ENCODE measurements around the gene SH3PXD2B. TPM values are rescaled to one million over a fixed set of nuclear protein-coding genes. Genes with fewer than 3 reads are reported as not detected.
"Not testable (repeated sequence)": the region's sequence is repeated elsewhere in the genome, so short reads cannot be mapped to it uniquely, and the experiment has no call there.

Gene SH3PXD2B
- total RNA-seq, 2 experiments from 2014 or later, result 0.10 TPM; not detected in 1

DNA sequence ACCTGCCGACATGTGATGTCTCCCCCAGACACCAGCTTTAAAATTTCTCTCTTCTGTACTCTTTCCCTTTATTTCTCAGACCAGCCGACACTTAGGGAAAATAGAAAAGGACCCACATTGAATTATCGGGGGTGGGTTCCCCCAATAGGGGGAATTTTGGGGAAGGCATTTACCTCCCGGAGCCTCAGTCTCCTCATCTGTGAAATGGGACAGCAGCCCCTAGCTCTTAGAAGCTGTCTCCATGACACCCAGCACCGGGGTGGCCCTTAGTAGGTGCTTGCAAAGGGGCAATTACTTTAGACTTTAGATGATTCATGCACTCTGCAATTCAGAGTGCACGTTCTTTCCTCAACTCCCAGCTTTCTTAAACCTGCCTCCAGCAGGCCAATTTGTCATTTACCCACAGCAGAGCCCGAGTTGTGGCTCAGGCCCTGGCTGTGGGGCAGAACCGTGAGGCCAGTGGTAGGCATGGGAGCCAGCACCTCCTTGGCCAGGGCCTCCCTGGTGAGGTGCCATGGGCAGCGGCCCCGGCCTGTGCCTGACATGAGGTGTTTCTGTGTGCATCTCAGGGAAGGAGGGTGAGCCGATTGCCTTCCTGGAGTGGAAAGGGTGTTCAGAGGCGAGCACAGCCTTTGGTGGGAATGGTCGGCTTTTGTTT lies 51.7 kb downstream of the SH3PXD2B start:
- ChIA-PET POLR2A (no interaction called here), CTCF (ENCODE audit: unreplicated experiment) (interaction anchor here (0.6 kb wide), 1 partner anchor 1893 kb away, joined by 3 read pairs; no protein-coding TSS in a partner anchor)
- Histone ChIP-seq H3K36me3 (ENCODE audit: insufficient read depth, low read length) (no peaks in the 10 kb centered on the region), H3K27ac (ENCODE audit: low read depth, low read length, poor library complexity, severe bottlenecking) (no peak overlapping the region), H3K4me3 (ENCODE audit: low read depth, low read length, poor library complexity, severe bottlenecking) (no peak overlapping the region), H3K4me2 (ENCODE audit: low read length) (no peak overlapping the region), H2AFZ (ENCODE audit: low read length) (no peak overlapping the region), H3K9me3 (ENCODE audit: low read length) (no peaks in the 10 kb centered on the region), H4K20me1 (ENCODE audit: insufficient read depth, low read length) (no peaks in the 10 kb centered on the region), H3K4me1 (ENCODE audit: insufficient read depth, low read length, poor library complexity, severe bottlenecking) (no peaks in the 10 kb centered on the region), H3K79me2 (ENCODE audit: insufficient read depth, low read depth, low read length) (no peaks in the 10 kb centered on the region), H3K9me2 (ENCODE audit: insufficient read depth, low read length) (no peaks in the 10 kb centered on the region)
- TF ChIP-seq EZH2phosphoT487 (IDR thresholded peaks at IDR 0.05; ENCODE audit: borderline replicate concordance, low read depth, low read length), result no peak
- TF ChIP-seq, protein P1, sequence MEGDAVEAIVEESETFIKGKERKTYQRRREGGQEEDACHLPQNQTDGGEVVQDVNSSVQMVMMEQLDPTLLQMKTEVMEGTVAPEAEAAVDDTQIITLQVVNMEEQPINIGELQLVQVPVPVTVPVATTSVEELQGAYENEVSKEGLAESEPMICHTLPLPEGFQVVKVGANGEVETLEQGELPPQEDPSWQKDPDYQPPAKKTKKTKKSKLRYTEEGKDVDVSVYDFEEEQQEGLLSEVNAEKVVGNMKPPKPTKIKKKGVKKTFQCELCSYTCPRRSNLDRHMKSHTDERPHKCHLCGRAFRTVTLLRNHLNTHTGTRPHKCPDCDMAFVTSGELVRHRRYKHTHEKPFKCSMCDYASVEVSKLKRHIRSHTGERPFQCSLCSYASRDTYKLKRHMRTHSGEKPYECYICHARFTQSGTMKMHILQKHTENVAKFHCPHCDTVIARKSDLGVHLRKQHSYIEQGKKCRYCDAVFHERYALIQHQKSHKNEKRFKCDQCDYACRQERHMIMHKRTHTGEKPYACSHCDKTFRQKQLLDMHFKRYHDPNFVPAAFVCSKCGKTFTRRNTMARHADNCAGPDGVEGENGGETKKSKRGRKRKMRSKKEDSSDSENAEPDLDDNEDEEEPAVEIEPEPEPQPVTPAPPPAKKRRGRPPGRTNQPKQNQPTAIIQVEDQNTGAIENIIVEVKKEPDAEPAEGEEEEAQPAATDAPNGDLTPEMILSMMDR (conservative IDR thresholded peaks at IDR 0.05; ENCODE audit: low read length), result no peak
- intact Hi-C loops (cut with micrococcal nuclease; ENCODE audit: unreplicated experiment), result no loop called here
- no TSS peak for BruUV-seq (replicated peaks)
- DNase-seq (ENCODE audit: low spot score), result no peak

DNA sequence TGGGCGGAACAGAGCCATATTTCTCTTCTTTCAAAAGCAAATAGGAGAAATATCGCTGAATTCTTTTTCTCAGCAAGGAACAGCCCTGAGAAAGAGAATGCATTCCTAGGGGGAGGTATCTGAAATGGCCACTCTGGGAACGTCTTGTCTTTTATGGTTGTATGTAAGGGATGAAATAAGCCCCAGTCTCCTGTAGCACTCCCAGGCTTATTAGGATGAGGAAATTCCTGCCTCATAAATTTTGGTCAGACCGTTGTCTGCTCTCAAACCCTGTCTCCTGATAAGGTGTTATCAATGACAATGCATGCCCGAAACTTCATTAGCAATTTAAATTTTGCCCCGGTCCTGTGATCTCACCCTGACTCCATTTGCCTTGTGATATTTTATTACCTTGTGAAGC lies 52.3 kb downstream of the SH3PXD2B start:
- BruUV-seq (replicated peaks); POLR2A ChIA-PET; H3K79me2 ChIP-seq (ENCODE audit: insufficient read depth, low read depth, low read length); DNase-seq (ENCODE audit: low spot score); H3K27ac ChIP-seq (ENCODE audit: low read depth, low read length, poor library complexity, severe bottlenecking); H3K9me3 ChIP-seq (ENCODE audit: low read length); H3K9me2 ChIP-seq (ENCODE audit: insufficient read depth, low read length); H3K4me1 ChIP-seq (ENCODE audit: insufficient read depth, low read length, poor library complexity, severe bottlenecking); H3K4me2 ChIP-seq (ENCODE audit: low read length); H4K20me1 ChIP-seq (ENCODE audit: insufficient read depth, low read length); intact Hi-C loops (cut with micrococcal nuclease; ENCODE audit: unreplicated experiment); H2AFZ ChIP-seq (ENCODE audit: low read length); H3K4me3 ChIP-seq (ENCODE audit: low read depth, low read length, poor library complexity, severe bottlenecking); H3K36me3 ChIP-seq (ENCODE audit: insufficient read depth, low read length): not testable (repeated sequence)
- CTCF ChIA-PET (ENCODE audit: unreplicated experiment), result interaction anchor here (0.6 kb wide), 1 partner anchor 1893 kb away, joined by 3 read pairs; no protein-coding TSS in a partner anchor

DNA sequence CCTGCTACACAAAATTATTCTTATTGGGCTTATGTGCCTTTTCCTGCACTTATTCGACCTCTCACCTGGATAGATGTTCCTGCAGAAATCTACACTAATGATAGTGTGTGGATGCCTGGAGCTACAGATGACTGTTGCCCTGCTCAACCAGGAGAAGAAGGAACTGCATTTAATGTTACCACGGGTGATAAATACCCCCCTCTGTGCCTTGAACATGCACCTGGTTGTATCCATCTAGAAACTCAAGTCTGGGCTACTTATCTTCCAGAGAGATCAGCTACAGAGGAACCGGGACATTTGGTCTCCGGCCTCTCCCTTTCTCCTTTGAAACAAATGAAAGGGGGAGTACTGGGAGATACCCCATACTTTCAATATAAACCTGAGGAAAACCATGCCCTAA lies 54.5 kb downstream of the SH3PXD2B start:
- Histone ChIP-seq H3K4me2 (ENCODE audit: low read length) (no peak overlapping the region), H3K27ac (ENCODE audit: low read depth, low read length, poor library complexity, severe bottlenecking) (no peak overlapping the region), H3K9me2 (ENCODE audit: insufficient read depth, low read length) (no peaks in the 10 kb centered on the region), H3K79me2 (ENCODE audit: insufficient read depth, low read depth, low read length) (no peaks in the 10 kb centered on the region), H4K20me1 (ENCODE audit: insufficient read depth, low read length) (no peaks in the 10 kb centered on the region), H3K36me3 (ENCODE audit: insufficient read depth, low read length) (no peaks in the 10 kb centered on the region), H3K4me1 (ENCODE audit: insufficient read depth, low read length, poor library complexity, severe bottlenecking) (no peaks in the 10 kb centered on the region), H3K4me3 (ENCODE audit: low read depth, low read length, poor library complexity, severe bottlenecking) (no peak overlapping the region), H2AFZ (ENCODE audit: low read length) (no peak overlapping the region), H3K9me3 (ENCODE audit: low read length) (no peaks in the 10 kb centered on the region)
- no TSS peak for BruUV-seq (replicated peaks)
- DNase-seq (ENCODE audit: low spot score), result no peak
- CTCF ChIA-PET (ENCODE audit: unreplicated experiment), result no interaction called here
- intact Hi-C loops (cut with micrococcal nuclease; ENCODE audit: unreplicated experiment), result no loop called here
- POLR2A ChIA-PET, result no interaction called here
- TF ChIP-seq, protein P1 (conservative IDR thresholded peaks at IDR 0.05; ENCODE audit: low read length), result no peak
- TF ChIP-seq EZH2phosphoT487 (IDR thresholded peaks at IDR 0.05; ENCODE audit: borderline replicate concordance, low read depth, low read length), result no peak
